ENCODE measurements around the gene ATXN3L.

ATXN3L gene

DNA sequence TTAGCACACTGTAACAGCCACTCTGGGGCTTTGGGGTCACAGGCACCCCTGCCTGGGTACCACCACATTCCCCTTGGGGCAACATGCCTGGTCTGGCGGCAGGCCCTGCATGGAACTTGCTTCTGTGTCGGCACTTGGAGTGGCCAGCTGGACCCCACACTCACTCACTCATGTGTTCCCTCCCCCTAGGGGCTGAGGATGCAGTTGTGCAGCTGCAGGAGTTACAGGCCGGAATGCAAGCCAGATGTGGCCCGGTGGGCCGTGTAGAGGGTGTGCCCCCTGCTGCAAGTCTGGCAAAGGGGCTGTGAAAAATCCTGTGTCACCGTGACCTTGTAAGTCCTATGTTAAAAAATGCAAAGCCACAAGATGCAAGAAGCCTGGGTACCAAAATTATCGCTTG is 34.2 kb downstream of the ATXN3L start:
- no peak overlapping the region for H3K4me3 ChIP-seq (ENCODE audit: control insufficient read depth, low read depth, low read length)
- no peak for DNase-seq (ENCODE audit: low read depth)
- TF ChIP-seq, protein P1, sequence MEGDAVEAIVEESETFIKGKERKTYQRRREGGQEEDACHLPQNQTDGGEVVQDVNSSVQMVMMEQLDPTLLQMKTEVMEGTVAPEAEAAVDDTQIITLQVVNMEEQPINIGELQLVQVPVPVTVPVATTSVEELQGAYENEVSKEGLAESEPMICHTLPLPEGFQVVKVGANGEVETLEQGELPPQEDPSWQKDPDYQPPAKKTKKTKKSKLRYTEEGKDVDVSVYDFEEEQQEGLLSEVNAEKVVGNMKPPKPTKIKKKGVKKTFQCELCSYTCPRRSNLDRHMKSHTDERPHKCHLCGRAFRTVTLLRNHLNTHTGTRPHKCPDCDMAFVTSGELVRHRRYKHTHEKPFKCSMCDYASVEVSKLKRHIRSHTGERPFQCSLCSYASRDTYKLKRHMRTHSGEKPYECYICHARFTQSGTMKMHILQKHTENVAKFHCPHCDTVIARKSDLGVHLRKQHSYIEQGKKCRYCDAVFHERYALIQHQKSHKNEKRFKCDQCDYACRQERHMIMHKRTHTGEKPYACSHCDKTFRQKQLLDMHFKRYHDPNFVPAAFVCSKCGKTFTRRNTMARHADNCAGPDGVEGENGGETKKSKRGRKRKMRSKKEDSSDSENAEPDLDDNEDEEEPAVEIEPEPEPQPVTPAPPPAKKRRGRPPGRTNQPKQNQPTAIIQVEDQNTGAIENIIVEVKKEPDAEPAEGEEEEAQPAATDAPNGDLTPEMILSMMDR (IDR thresholded peaks at IDR 0.05; ENCODE audit: control insufficient read depth, insufficient read depth, low read depth, low read length, missing control alignments), result no peak

DNA sequence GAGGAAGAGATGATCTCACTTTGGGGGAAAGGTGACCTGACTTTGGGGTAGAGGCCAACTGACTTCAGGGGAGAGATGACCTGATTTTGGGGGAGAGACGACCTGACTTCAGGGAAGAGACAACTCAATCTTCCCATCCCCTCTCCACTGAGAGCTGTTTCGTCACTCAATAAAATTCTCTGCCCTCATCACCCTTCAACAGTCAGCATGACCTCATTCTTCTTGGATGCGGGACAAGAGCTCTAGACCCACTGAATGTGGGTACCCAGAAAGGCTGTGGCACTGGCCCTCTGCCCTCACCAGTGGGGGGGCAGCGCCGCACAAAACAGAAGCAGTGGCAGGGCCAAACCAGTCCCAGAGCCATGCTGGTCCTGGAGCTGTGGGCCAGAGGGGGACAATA is 34.6 kb downstream of the ATXN3L start:
- TF ChIP-seq, protein P1 (IDR thresholded peaks at IDR 0.05; ENCODE audit: control insufficient read depth, insufficient read depth, low read depth, low read length, missing control alignments), result no peak
- no peak for DNase-seq (ENCODE audit: low read depth)
- H3K4me3 ChIP-seq (ENCODE audit: control insufficient read depth, low read depth, low read length), result no peak overlapping the region

DNA sequence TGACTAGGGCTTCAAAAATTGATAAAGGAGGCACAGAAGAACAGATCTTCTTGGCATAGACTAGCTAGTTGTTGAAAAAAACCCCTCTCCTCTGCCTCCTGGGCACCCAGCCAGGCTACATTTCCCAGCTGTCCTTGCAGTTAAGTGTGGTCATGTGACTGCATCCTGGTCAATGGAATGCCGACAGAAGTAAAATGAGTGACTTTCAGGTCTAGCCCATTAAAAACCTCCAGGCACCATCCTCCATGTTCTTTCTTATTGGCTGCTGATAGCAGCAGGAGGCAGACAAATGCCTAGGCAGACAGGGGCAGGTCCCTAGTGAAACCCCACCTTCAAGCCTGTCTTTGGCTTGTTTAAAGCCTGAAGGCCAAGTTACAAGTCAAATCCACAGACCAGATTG is 35.3 kb downstream of the ATXN3L start:
- H3K4me3 ChIP-seq (ENCODE audit: control insufficient read depth, low read depth, low read length), result no peak overlapping the region
- TF ChIP-seq, protein P1 (IDR thresholded peaks at IDR 0.05; ENCODE audit: control insufficient read depth, insufficient read depth, low read depth, low read length, missing control alignments), result no peak
- no peak for DNase-seq (ENCODE audit: low read depth)

DNA sequence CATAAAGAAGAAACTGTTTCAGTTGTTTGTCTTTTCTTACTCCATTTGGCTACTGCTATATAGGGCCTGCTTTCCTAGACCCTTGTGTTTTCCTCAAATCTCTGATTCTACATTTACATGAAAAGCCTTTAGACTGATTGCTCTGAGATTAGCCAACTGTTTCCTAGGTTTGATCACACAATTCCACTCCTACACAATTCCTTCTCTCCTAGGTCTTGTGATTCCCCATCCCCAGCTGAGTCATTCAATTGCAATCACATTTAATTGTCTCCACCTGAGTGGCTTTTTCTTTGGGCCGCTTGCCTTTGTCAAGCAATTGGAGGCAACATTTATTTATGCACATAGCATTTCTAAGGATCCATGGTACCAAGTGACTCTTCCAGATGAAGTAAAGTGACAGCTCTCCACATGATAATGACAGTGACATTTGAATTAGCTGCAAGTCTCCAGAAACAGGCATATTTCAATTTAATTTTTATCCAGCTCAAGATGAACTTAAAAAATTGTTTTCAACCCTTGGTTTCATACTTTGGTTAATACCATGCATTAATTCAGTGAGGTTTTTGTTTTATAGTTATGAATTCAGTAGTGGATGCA is 35.8 kb downstream of the ATXN3L start:
- no peak overlapping the region for H3K4me3 ChIP-seq (ENCODE audit: control insufficient read depth, low read depth, low read length)
- TF ChIP-seq, protein P1 (IDR thresholded peaks at IDR 0.05; ENCODE audit: control insufficient read depth, insufficient read depth, low read depth, low read length, missing control alignments), result no peak
- peak; percentile 44 for DNase-seq (ENCODE audit: low read depth)

DNA sequence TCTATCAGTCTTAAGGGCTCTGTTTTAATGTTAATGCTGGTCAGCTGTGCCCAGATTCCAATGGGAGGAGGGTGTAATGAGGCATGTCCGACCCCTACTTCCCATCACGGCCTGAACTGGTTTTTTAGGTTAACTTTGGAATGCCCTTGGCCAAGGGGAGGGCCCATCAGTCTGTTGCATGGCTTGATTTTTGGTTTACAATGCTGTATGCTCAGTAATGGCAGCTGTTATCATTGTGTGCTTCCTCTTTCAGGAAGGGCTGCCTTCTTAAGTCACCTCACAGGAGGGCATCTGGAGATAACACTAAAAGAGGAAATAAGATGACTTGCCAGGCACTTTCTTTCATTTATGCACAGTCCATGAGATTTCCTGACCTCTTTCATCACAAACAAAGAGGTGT is 36.3 kb downstream of the ATXN3L start:
- no peak for DNase-seq (ENCODE audit: low read depth)
- TF ChIP-seq, protein P1 (IDR thresholded peaks at IDR 0.05; ENCODE audit: control insufficient read depth, insufficient read depth, low read depth, low read length, missing control alignments), result no peak
- H3K4me3 ChIP-seq (ENCODE audit: control insufficient read depth, low read depth, low read length), result no peak overlapping the region

DNA sequence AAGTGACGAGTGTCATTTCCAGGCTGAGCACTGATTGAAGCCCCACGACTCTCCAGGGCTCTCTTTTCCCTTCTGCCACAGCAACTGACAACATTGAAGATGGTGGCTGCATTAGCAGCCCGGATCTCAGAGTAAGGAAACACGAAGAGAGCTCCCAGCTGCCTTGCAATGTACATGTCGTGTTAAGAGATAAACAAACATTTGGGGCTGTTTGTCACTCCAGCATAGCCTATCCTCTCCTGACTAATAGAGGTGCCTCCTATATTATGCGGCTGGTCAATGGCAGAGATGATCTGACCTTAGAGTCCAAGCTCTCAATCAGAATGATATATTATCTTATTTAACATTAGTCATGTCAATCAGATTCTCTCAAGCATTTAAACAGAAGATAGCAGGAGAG is 38.6 kb downstream of the ATXN3L start:
- no peak for DNase-seq (ENCODE audit: low read depth)
- no peak overlapping the region for H3K4me3 ChIP-seq (ENCODE audit: control insufficient read depth, low read depth, low read length)
- TF ChIP-seq, protein P1 (IDR thresholded peaks at IDR 0.05; ENCODE audit: control insufficient read depth, insufficient read depth, low read depth, low read length, missing control alignments), result no peak
